HS-27A (cell line): ENCODE measurements around the gene SLIT3.

Experiments
- DNase-seq: peaks from one replicate; pipeline ENCODE4 v3.0.0-alpha.2; 2012; ENCODE audit warnings: low read depth, missing footprints

SLIT3 gene

DNA sequence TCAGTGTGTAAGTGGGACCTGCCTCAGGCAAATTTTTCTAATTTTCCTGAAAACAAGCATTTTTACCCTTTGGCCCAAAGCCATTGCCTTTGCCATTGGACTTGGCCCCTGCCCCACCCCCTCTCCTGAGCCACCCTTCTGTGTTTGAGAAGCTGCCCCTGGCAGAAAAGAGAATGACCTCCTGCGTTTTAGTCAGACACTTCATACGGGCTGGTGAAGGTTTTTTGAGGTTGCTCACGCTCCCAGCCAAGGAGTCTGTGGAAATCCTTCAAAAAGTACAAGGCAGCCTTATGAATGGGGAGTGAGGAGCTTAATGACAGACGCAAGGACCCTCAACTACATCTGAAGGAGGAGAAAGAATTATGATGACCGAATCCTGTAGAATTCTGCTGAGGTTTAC, 308.9 kb downstream of the SLIT3 start:
- no peak for DNase-seq

DNA sequence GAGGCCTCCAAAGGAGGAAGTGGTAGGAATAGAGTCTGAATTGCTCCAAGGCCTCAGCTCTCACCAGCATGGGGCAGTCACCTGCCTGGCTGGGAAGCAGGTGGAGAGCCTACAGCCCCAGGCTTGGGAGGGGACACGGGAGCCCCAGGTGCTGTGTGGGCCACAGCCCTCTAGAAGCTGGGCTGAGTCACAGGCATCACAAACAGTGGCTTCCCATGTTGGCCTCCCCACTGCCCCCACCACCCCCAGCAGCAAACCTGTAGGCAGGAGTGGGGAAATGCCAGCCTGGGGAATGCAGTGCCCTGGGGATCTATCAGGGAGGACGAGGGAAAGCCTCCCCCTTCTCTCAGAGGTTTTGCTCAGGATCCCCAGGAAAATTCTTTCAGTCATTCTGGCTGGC, 309.6 kb downstream of the SLIT3 start:
- DNase-seq: no peak

DNA sequence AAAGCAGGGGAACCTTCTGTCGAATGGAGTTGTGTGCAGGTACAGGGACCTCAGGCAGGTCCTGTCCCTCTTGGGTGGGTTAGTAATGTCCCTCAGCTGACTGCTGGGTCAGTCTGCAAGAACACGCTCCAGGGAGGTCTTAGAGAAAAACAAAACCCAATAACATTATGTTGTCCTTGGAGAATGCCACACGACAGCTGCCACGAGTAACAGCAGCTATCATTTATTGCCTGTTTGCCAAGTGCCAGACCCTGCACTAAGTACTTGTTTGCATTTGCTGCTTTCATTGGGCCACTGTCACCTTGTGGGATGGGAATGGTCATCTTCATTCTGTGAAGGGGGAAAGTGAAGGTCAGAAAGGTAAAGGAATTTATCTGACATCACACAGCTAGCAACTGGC, 310.3 kb downstream of the SLIT3 start:
- DNase-seq: no peak

DNA sequence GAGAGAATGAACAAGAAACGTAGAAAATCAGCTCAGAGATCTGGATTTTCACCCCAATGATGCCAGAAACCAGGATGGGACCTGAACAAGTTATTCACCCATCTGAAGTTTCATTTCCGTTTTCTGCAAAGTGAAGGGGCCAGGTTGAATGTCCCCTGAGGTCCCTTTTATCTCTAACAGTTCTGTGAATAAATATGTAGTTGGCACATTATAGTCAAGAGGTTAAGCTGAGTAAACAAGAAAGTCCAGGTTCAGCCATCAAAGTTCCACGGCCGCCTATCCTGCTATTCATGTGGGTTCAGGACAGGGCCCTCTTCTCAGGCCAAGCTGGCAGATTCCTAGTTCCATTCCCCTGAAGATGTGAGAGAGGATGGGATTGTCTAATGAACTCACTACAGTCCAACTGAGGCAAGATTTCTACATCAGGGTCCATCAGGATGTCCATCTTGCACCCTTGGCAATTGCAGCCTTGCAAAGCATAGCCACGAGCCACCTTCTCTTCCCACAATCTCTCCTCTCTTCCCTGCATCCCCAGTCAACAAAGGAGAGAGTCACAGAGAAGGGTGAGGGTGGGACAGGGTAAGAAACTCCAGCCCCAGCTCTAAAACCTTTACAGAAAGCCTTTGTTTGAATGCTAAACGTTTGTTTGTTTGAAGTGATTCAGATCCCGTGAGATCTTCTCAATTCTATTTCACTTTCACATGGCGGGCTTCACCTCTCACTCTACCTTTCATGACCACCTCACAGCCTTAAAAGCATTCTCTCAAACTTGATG, 311.0 kb downstream of the SLIT3 start:
- DNase-seq: no peak

DNA sequence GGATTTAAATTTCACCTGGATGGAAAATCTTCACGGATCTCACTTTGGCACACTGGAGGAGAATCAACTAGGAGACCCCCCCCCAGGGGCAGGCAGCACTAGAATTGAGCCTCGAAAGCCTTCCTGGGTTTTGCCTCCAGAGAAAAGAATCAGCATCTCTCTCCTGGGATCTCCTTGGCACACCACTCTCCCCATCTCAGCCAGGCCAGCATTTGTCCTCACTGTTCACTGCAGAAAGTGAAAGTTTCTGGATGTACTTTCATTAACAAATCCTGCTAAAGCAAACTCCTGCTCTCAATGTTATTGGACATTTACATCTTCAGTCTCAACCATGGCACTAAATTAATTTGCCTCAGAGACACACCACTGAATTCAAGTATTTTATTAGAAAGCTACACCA, 312.2 kb downstream of the SLIT3 start:
- no peak for DNase-seq

DNA sequence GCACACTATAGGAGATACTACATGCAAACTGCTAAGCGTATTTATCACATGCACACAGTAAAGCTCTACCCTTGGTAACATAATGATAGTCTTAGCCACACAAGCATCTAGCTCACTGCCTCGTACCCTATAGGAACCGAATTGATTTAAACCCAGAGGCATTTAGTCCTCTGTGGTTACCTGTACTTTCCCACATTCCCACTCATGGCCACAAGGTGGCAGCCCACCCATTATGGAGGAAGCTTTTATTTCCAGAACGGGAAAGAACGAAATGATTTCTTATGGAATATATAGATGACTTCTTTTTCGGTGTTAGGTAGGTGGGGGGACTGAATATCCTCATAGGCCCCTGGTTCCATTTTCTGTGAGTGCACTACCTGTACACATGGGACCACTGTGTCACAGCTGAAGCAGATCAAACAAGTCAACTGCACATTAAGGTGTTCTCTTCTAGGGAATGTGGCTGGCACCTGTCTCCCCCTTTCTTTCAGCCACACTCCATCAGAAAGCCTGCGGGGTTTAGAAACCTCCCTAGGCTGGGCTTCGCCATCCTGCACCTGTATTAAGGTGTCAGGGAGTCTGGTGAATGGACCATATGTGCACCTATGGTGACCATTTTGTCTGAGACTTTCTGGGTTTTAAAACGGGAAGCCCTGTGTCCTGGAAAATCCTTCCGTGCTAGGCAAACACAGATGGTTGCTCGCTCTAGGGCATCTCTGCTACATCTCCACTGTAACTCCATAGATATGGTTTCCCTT, 313.2 kb downstream of the SLIT3 start:
- peak; percentile 17 for DNase-seq

DNA sequence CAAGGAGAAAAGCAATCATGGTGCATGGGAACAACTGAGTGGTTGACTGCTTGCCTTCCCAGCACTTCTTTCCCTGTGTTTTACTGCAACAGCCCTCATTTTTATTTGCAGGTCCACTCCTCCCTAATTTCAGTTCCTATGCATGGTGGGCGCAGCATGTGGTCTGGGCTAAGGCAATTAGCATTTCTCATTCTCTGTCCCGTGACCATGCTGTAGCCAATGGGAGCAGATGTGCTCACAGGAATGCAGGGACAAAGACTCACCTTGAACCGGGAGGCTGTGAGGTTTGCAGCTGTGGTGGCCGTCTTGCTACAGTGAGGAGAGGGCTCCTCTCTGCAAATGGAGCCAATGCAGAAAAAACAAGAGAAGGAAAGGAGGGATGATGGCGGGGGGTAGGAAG, 315.5 kb downstream of the SLIT3 start:
- no peak for DNase-seq

DNA sequence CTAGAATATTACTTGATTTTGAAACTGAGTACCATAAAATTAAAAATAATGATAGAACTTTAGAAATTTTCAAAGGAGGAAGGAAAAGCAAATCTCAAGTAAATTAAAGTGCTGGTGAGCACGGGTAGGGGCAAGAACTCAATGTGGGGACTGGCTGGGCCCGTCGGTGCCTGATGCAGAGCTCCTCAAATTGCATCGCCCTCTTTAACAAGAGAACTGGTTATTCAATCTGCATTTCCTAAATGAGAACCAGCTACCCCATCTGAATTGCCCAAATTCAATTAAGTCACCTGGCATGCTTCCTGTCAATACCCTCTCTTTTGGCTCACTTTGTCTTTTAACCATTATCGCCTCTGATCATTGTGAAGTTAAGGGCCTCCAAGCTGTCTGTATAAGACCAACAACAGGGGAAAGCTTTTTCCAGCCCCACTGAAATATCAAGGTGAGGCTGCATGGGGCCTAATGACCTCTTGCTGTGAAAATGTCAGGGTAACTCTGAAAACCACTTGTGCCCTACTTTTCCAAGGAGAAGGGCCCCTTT, 316.7 kb downstream of the SLIT3 start:
- no peak for DNase-seq

DNA sequence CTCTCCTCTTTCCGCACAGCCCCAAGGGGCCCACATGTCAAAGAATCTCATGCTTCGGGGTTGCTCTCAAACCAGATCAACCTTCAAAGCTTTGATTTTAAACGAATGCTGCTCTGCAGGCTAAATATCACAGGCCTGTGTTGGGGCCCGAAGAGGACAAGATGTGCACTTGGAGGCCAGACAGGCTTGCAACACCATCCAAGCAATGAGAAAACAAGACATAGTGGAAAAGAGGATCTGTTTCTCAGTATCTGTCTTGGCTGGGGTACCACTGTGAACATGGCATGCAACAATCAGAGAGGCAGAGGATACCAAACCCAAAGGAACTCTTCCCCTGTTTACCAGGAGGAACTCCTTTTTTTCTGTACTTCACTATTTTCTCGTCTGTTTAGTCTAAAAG, 321.8 kb downstream of the SLIT3 start:
- no peak for DNase-seq

DNA sequence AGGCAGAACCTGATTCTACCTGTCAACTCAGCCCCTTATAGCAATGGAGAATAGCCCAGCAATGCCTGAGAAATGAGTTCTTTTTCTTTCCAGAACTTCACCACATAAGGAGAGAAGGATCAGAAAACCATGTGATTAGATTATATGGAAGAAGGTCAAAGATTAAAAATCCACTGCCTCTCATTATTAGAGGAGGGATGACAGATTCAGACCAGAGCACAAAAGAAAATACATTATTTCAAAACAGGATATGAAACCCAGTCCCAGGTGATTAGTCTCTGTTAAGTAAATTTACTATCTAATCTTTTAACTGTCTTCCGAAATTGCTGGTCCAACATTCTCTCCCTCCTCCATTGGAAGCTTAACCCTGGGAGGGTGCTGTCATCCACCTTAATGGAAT, 322.4 kb downstream of the SLIT3 start:
- DNase-seq: no peak

DNA sequence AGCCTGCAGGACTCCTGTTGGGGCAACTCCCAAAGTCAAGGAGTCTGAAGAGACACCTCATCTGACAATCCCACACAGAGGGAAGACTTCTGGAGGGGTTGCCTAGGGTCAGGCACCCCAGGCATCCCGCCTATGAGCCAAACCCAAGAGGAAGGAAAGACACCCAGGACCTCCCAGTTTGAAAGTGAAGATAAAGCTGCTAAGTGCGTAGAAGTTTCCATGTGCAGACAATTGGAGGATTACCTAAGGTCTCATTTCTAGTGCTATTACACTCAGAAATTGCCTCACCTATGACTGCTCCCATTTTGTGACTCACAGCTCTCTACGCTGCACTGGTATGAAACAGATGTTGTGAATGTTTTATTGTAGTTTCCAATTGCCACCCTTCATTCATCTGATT, 322.9 kb downstream of the SLIT3 start:
- no peak for DNase-seq

DNA sequence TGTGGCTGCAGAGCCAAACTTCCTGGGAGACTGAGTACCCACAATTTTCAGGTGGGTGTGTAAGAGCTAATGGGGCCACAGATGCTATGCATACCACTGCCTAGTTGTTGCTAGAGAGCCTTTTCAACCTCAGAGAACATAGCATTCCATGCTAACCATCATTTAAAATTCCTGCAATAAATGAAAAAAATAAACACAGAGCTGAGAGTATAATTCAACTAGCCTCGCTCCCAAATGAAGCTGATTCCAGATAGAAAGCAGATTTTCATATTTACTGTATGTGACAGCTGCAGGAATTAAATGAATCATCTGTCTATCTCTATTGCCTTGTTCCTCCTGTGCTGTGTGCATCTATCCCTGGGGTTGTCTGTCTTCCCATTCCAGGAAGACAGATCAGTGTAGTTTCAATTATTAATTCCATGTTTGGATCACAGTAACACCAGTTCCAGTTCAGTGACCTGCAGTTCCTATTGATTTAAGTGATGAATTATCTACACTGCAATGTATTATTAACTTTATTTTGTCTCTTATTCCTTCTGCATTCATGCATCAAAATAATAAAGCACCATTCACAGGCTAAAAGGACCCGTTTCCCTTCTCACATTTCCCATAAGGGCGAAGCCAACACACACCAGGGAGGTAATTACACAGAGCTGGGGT, 324.5 kb downstream of the SLIT3 start:
- no peak for DNase-seq

DNA sequence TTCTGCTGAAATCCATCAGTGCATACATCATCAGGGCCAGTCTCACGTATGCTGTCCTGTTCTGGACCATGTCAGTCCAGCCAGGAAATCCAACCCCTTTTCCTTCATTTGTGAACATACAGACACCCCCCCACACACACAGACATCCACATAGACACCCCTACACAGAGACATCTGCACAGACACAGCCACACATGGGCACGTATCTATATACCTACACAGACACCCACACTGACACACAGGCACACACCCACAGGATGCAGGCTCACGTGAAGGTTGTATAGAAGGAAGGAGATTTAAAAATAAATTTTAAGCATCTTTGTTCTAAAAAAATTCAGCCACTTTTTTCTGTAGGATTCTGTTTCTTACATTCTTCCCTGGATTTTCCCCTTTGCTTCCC, 325.6 kb downstream of the SLIT3 start:
- DNase-seq: no peak

DNA sequence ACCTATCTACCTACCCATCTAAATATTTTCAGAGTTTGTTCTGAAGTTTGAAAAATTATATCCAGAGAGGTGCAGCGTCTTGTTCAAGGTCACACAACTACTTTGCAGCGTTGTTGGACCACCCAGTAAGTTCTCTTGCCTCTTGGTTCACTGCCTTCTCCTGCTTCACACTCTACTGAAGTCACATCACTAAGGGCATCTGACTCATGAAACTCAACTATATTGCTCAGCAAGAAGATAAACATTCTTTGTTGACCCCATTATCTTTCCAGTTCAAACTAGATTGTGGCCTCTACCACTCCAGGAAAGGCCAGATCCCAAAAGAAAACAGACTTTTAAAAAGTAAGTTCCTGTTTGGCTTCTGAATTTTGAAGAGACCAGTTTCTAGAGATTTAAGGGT, 326.9 kb downstream of the SLIT3 start:
- no peak for DNase-seq

DNA sequence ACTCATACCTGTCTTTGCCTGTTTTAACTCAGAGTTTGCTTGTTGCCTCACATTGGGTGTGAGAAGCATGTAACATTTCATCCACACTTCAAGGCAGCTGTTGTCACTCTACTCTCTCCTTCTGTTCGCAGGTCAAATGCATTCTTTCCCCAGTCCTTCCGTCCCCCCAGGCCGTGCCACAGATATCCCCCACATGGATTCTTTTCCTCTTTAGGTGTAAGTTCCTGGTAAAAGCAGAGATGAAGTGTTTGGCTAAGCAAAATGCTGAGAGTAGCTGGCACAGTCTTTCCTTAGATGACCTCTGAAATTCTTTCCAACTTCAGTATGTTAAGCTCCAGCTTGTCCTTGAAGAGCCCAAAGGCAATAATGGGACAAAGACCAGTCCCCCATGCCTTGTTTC, 328.2 kb downstream of the SLIT3 start:
- no peak for DNase-seq

DNA sequence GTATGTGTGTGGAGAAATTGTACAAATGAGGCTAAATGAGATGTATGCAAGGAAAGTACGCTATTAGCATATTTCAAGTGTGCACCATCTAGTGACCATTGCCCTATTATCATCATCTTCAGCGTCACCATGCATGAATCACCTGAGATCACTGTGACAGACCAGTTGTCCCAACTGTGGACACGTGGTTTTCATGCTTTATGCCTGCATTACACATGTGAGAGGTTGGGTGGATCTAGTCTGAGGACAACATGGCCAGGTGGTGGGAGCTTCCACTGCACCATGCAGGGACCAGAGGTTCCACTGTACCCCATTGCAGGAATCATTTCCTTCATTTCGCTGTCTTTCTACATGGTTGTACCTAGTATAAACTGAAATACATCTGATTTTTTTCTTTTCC, 329.8 kb downstream of the SLIT3 start:
- no peak for DNase-seq

DNA sequence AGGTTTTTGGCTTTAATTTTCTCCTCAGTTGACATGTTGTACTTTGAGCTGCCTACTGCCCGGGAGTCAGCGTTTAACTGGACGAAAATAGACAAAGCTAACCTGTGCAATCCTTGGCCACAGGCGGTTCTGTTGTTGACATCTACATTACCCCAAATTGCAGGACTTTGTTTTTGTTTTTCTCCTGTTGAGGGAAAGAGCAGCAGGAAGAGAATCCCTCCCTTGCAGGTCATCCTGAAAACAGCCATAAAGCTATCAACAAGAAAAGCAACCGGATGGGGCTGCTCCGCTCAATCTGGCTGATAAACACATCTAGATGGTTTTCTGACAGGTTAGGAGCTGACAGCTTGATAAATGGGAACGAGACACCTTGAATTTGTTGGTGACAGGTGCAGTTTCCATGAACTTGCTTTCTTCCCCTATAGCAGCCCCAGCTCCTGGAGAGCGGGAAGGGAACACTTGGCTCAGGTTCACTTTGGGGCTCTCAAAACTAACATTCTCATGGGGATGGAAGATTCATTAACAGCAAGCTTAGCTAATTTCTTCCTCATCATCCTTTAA, 331.5 kb downstream of the SLIT3 start:
- no peak for DNase-seq

DNA sequence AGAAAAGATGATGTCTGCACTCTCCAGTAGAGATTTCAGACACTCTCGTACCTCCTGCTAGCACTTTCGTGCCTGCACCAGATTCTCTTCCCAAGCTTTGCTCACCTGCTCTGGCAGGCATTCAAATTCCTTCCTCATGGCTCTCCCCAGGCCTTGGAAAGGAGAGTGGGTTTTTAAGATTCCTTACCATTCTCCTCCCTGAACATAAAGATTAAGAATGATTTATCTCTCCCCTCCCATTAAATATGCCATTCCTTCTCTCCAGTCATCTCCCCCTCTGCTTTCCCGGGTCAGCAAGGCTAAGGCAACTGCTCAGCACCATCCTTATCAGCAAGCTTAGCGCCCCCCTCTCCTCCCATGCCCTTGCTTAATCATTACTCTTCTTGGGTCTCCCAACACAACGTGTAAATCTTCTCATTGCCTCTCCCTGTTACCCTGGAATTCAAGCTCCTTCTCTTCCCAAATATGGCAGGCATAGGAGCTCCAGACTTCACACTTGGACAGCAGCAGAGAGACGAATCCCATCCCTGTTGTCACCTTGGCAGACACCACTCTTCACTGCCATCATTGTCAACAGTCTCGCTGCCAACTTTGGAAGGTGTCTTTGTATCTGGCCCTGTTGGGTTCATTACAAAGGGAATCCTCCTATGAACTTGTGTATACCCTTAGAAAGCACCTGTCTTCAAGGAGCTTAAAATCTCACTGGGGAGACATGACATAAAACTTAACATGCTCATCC, 332.9 kb downstream of the SLIT3 start:
- no peak for DNase-seq

DNA sequence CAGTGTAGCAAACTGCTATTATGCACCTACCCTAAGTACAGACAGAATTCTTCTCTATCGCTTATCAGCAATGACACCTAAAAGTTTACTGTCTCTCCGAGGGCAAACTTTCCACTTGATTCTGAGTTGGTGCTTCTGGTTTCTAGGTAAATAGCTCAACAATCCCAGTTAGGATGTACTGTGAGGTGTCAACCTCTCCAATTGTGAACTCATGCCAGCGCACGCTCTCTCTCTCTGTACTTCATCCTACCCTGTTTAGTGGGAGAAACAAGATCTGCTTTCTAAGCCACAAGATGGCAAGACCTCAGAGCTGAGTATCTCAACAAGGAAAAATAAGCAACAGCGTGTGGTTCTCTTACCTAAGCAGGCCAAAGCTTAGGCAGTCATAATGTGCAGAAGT, 335.3 kb downstream of the SLIT3 start:
- DNase-seq: no peak

DNA sequence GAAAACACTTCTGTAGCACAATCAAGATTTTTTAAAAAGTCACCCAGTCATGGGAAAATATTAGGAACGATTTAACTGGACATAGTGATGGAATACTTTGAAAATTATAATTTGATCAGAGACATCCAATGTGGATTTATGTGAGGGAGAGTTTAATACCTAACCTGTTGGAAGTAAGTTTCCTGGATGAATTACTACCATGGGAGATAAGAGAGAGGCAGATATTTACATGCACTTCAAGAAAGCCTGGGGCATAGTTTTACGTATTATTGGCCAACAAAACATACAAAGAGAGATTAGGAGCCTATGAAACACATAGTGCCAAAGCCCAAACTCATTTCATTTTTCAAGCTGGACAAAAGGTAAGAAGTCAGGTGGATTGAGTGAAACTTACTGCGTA, 336.8 kb downstream of the SLIT3 start:
- no peak for DNase-seq

DNA sequence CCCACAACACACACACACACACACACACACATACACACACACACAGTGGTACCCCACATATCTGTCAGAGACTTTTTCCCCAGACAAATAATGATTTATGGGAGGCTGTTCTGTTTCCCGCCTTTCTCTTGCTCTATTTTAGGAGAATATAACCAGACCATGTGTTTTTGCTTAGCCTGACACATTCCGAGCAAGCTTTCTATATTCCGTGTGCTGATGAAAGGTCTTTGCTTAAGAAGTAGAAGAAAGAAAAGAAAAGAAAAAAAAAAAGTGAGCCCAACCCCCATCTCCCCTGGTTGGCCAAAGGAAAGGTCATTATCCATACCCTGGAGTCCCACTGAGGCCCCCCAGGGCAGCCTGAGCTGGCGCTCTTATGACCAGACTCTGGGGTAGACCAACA, 338.6 kb downstream of the SLIT3 start:
- DNase-seq: no peak

DNA sequence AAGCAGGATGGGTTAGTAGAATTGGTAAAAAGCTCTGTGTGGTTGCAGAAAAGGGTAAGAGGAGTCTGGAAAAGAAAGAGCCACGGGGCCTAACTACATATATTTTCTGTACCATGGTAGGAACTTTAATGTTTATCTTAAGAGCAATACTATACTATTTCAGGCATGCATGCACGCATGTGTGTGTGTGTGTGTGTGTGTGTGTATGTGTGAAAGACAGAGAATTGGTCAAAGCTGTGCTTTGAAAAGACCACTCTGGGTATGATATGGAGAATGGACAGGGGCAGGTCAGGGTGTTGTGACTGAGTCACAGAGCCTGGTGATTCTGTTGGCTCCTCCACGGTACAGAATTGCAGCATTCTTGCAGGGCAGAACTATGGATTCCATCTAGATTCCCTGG, 339.3 kb downstream of the SLIT3 start:
- no peak for DNase-seq
